GM13976 (cell line): ENCODE data around the gene DIS3L2.
A peak's percentile ranks its signal among the peaks of the same experiment; 100 is the strongest.

Experiments
- DNase-seq: peaks from one replicate; pipeline ENCODE4 v3.0.0; 2012; ENCODE audit warnings: low spot score
- in situ Hi-C: fragments of 300-500 bp; cut with MboI; formaldehyde crosslinking; loops from one replicate; pipeline ENCODE4 v1.12.0; 2022; ENCODE audit warnings: low sequenced_read_pairs, mixed read lengths, inconsistent platforms; ENCODE audit not compliant: unreplicated experiment
- TF ChIP-seq, protein P1 (sequence below): IDR thresholded peaks from 2 replicates; pipeline ENCODE4 v1.5.1; 2012; ENCODE audit warnings: borderline replicate concordance, mild to moderate bottlenecking; ENCODE audit not compliant: insufficient read depth; ENCODE audit errors: extremely low read depth, missing control alignments, control extremely low read depth

DIS3L2 gene

GRCh38 chr2:232231554-232231953, 270.0 kb downstream of the DIS3L2 start:
- TF ChIP-seq, protein P1, sequence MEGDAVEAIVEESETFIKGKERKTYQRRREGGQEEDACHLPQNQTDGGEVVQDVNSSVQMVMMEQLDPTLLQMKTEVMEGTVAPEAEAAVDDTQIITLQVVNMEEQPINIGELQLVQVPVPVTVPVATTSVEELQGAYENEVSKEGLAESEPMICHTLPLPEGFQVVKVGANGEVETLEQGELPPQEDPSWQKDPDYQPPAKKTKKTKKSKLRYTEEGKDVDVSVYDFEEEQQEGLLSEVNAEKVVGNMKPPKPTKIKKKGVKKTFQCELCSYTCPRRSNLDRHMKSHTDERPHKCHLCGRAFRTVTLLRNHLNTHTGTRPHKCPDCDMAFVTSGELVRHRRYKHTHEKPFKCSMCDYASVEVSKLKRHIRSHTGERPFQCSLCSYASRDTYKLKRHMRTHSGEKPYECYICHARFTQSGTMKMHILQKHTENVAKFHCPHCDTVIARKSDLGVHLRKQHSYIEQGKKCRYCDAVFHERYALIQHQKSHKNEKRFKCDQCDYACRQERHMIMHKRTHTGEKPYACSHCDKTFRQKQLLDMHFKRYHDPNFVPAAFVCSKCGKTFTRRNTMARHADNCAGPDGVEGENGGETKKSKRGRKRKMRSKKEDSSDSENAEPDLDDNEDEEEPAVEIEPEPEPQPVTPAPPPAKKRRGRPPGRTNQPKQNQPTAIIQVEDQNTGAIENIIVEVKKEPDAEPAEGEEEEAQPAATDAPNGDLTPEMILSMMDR: no peak
- no peak for DNase-seq
- in situ Hi-C loops: no loop called here

DNA sequence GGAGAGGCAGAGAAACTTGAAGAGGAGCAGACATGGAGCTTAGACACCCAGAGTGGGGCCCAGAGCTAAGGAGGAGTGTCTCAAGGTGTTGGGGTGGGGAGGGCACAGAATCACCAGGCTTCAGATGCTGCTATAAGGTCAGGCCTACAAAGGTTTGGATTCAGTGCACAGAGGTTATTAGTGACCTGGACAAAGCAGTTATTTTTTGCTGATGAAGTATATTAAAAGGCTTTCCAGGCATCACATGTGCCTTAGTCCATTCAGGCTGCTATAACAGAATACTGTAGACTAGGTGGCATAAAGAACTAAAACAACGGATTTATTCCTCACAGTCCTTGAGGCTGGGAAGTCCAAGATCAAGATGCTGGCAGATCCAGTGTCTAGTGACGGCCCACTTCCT, 271.4 kb downstream of the DIS3L2 start:
- TF ChIP-seq, protein P1: no peak
- in situ Hi-C loops: no loop called here
- no peak for DNase-seq

GRCh38 chr2:232234922-232235615, 273.6 kb downstream of the DIS3L2 start:
- DNase-seq: no peak
- in situ Hi-C loops: no loop called here
- TF ChIP-seq, protein P1: no peak

GRCh38 chr2:232235716-232236115, 274.2 kb downstream of the DIS3L2 start:
- DNase-seq: peak; percentile 35
- in situ Hi-C loops: no loop called here
- TF ChIP-seq, protein P1: no peak

- in situ Hi-C loops: no loop called here
- TF ChIP-seq, protein P1: no peak
- peak; percentile 58 for DNase-seq
These were observed 274.7 kb downstream of the DIS3L2 start for GRCh38 chr2:232236200-232236599.

GRCh38 chr2:232237464-232237863, 276.0 kb downstream of the DIS3L2 start:
- in situ Hi-C loops: no loop called here
- TF ChIP-seq, protein P1: no peak
- no peak for DNase-seq

DNA sequence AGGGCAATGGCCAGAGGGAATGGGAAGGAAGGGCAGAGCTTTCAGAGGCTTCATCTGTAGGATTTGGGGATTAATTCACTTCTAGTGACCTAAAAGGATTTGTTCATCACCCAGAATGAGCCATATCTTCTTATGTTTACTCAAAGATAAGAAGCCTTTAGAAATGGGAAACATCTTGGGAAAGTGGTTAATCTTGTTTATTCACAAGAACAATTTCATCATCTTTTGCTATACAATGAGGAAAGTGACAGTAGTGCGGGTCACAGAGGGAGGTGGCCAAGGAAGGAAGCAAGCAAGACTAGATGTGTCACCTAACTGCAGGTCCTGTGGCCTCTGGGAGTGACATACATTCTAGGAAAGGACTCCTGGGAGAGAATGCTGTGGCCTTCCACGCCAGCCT, 276.6 kb downstream of the DIS3L2 start:
- TF ChIP-seq, protein P1: no peak
- DNase-seq: no peak
- in situ Hi-C loops: no loop called here
